Bronchial epithelial cell (primary cell): ENCODE data around the gene HSF4. TPM values are rescaled to one million over a fixed set of nuclear protein-coding genes. Genes with fewer than 3 reads are reported as not detected.
A peak's percentile ranks its signal among the peaks of the same experiment; 100 is the strongest.

Experiments
- DNase-seq: peaks from one replicate; pipeline ENCODE4 v3.0.0-alpha.2; 2010; ENCODE audit warnings: low read depth
- FAIRE-seq: peaks from 2 replicates; lab custom pipeline; 2011; peaks lifted over from hg19 to GRCh38; lab: Jason Lieb, UNC
- H3K27me3 ChIP-seq: 2 replicates; pipeline ENCODE4 v1.5.1; 2011; ENCODE audit warnings: low read length; ENCODE audit not compliant: control insufficient read depth, insufficient read depth
- H3K36me3 ChIP-seq: 2 replicates; pipeline ENCODE4 v1.5.1; 2011; ENCODE audit warnings: low read length; ENCODE audit not compliant: control insufficient read depth, insufficient read depth
- H3K4me3 ChIP-seq: 2 replicates; pipeline ENCODE4 v1.5.1; 2011; ENCODE audit warnings: mild to moderate bottlenecking, low read depth, low read length, control low read depth
- total RNA-seq: library from RNA; depleted of rRNA; stranded (reverse); fragments of >200 nt; gene quantifications from 2 replicates; pipeline ENCODE4 v1.2.1, GENCODE V29; 2014
- TF ChIP-seq, protein P1 (sequence below): IDR thresholded peaks from 2 replicates; pipeline ENCODE4 v1.5.1; 2011; ENCODE audit warnings: mild to moderate bottlenecking, moderate library complexity, low read length, control low read depth, inconsistent platforms; ENCODE audit not compliant: insufficient read depth, severe bottlenecking

The HSF4 gene
- total RNA-seq, 1 donor from 2014 or later: 3.7 TPM

GRCh38 chr16:67169642-67170167, 5.2 kb downstream of the HSF4 start:
- FAIRE-seq (no peak), DNase-seq (no peak)
- TF ChIP-seq, protein P1, sequence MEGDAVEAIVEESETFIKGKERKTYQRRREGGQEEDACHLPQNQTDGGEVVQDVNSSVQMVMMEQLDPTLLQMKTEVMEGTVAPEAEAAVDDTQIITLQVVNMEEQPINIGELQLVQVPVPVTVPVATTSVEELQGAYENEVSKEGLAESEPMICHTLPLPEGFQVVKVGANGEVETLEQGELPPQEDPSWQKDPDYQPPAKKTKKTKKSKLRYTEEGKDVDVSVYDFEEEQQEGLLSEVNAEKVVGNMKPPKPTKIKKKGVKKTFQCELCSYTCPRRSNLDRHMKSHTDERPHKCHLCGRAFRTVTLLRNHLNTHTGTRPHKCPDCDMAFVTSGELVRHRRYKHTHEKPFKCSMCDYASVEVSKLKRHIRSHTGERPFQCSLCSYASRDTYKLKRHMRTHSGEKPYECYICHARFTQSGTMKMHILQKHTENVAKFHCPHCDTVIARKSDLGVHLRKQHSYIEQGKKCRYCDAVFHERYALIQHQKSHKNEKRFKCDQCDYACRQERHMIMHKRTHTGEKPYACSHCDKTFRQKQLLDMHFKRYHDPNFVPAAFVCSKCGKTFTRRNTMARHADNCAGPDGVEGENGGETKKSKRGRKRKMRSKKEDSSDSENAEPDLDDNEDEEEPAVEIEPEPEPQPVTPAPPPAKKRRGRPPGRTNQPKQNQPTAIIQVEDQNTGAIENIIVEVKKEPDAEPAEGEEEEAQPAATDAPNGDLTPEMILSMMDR: peak; percentile 71
- Histone ChIP-seq H3K36me3 (no peaks in the 10 kb centered on the region), H3K4me3 (peak overlapping the region; percentile 43), H3K27me3 (peaks cover 13% of the 10 kb centered on the region)

DNA sequence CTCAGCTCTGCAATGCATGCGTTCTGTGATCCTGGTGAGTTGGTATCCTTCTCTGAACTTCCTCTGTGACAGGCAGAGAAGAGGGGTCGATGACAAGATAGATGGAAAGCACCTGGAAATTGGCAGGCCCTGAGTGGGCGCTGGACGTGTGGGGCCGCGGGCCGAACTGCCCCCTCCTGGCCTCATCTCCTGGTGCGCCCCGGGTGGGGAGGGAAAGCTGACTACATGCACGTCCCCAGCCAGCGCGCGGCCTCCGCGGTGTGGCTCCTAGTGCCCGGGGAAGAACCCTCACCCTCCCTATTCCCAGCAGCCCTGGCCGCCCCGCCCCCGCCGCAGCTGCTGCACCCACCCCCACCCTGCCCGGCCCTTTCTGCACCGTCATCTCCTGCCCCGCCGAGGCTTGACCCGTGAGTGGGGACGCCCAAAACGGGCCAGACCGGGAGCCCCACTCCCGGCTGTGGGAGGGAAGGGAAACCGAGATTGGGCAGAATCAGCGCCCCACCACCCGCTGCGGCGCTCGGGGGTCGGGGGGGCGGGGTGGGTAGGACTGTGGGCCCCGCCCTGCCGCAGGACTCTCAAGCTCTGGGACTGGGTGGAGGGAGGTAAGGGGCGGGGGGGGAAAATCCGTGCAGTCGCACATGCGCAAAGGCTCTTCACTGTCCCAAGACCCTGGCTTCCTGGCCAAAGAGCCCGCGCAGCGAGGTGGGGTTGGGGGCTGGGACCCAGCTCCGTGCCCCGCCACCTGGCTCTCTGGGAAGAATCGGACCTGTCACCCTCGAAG, 5.8 kb downstream of the HSF4 start, which contains the start of gene NOL3:
Gene NOL3 (plus strand): TSS at position 371 of the 781 bp plus-strand sequence.
- Histone ChIP-seq H3K27me3 (peaks cover 6% of the 10 kb centered on the region), H3K36me3 (peaks cover 5% of the 10 kb centered on the region), H3K4me3 (peak within 1 kb of the TSS; percentile 43)
- TF ChIP-seq, protein P1: no peak
- DNase-seq (peak; percentile 59), FAIRE-seq (no peak)

DNA sequence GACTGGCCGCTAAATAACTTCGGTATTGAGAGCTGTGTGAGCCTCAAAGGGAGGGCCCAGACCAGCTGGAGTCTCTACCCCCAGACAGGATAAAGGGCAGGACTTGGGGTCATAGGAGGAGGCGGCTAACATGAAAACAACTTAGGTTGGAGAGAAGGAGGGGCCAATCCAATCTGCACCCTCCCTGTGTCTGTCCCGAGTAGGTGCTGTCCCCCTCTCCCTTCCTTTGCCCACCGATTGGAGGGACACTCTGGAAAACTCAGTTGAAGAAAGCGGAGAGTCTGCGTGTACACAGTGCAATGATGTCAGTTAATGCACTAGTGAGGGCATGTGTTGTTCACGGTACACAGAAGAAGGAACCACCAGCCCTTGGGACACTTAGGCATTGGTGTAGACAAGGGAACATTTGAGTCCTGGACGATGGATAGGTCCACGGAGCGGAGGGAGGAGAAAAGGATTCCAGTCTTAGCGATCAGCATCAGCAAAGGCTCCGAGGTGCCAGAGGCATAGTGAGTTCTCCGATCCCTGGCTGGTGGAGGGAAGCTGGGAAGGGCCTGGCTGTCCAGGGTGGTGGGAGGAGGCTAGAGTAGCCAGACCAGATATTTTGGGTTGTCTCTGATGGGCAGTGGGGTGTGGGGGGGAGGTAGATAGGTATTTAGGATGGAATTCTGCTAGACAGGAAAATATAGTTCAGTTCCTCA, 6.6 kb downstream of the HSF4 start:
- TF ChIP-seq, protein P1: no peak
- Histone ChIP-seq H3K27me3 (peaks cover 2% of the 10 kb centered on the region), H3K36me3 (peaks cover 5% of the 10 kb centered on the region), H3K4me3 (peak overlapping the region; percentile 43)
- no peak for FAIRE-seq
- DNase-seq: no peak

GRCh38 chr16:67173323-67173722, 8.8 kb downstream of the HSF4 start:
- Histone ChIP-seq H3K27me3 (no peaks in the 10 kb centered on the region), H3K36me3 (peaks cover 5% of the 10 kb centered on the region), H3K4me3 (peak overlapping the region; percentile 34)
- no peak for DNase-seq
- TF ChIP-seq, protein P1: no peak
- FAIRE-seq: no peak

DNA sequence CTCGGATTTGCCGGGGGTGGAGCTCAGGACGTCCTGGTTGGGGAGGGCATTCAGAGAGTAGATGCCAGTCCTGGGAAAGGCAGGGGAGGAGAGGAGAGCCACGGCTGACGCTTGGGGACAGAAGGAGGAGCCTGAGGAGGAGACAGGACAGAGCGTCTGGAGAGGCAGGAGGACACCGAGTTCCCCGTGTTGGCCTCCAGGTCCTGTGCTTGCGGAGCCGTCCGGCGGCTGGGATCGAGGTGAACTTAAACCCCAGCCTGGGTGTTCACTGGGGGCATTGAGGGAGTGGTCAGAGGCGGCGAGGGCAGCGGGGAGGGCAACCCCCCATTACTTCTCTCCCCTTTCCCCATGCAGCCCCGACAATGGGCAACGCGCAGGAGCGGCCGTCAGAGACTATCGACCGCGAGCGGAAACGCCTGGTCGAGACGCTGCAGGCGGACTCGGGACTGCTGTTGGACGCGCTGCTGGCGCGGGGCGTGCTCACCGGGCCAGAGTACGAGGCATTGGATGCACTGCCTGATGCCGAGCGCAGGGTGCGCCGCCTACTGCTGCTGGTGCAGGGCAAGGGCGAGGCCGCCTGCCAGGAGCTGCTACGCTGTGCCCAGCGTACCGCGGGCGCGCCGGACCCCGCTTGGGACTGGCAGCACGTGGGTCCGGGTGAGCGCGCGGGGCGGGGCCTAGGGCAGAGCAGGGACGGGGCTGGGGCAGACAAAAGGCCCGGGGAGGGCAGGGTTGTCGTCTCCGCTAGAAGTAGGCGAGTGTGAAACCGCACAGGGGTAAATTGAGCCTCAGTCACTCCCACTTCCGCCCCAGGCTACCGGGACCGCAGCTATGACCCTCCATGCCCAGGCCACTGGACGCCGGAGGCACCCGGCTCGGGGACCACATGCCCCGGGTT, 9.5 kb downstream of the HSF4 start:
- DNase-seq (peak; percentile 86), FAIRE-seq (no peak)
- Histone ChIP-seq H3K27me3 (no peaks in the 10 kb centered on the region), H3K4me3 (peak overlapping the region; percentile 34), H3K36me3 (peaks cover 5% of the 10 kb centered on the region)
- TF ChIP-seq, protein P1: peak; percentile 50
